ENCODE measurements around the gene METTL16. TPM values are rescaled to one million over a fixed set of nuclear protein-coding genes. Genes with fewer than 3 reads are reported as not detected.

The METTL16 gene
- polyA plus RNA-seq, 1 experiment: 16.9 TPM

DNA sequence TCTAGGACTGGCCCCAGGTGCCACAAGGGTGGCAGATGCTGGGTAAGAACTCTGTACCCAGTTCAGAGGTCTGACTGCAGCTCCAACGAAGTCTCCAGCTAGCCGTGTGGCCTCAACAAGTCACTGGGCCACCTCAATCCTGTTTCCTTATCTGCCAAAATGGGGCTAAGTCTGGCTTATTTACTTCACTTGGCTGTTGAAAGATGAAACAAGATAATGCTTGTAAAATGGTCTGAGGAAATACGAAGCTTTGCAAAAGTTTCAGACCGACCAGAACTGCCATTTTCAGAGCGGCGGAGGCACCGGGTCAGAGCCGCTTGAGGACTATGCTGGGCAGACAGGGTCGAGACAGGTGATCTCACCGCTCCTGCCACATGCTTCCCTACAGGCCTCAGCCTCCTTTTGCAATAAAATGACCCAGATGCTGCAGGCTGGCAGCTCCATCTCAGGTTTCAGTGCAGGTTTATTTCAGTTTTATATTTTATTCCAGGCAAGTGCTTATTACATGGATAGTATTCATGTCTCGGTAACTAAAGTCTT lies 128.0 kb downstream of the METTL16 start:
- Histone ChIP-seq H3K27me3 (ENCODE audit: control insufficient read depth, insufficient read depth, low read length) (no peaks in the 10 kb centered on the region), H3K27ac (ENCODE audit: low read depth, low read length) (no peak overlapping the region), H3K4me3 (ENCODE audit: low read depth, low read length) (no peak overlapping the region), H3K9me3 (ENCODE audit: control insufficient read depth, insufficient read depth, low read length) (no peaks in the 10 kb centered on the region; the same call in 1 of the 2 replicates)
- CTCF ChIA-PET: interaction anchor here (0.9 to 5.8 kb wide), 11 partner anchors 9 to 324 kb away, joined by 3 to 320 read pairs (median 7); partner anchors contain the start of genes SGSM2 and TSR1
- POLR2A ChIA-PET: interaction anchor here (2.5 to 2.9 kb wide), 2 partner anchors 9 to 32 kb away, joined by 18 to 31 read pairs; no protein-coding TSS in a partner anchor
- TF ChIP-seq, protein P1, sequence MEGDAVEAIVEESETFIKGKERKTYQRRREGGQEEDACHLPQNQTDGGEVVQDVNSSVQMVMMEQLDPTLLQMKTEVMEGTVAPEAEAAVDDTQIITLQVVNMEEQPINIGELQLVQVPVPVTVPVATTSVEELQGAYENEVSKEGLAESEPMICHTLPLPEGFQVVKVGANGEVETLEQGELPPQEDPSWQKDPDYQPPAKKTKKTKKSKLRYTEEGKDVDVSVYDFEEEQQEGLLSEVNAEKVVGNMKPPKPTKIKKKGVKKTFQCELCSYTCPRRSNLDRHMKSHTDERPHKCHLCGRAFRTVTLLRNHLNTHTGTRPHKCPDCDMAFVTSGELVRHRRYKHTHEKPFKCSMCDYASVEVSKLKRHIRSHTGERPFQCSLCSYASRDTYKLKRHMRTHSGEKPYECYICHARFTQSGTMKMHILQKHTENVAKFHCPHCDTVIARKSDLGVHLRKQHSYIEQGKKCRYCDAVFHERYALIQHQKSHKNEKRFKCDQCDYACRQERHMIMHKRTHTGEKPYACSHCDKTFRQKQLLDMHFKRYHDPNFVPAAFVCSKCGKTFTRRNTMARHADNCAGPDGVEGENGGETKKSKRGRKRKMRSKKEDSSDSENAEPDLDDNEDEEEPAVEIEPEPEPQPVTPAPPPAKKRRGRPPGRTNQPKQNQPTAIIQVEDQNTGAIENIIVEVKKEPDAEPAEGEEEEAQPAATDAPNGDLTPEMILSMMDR (IDR thresholded peaks at IDR 0.05; ENCODE audit: low read depth, low read length): no peak
- DNase-seq (ENCODE audit: low read depth, low spot score): no peak

DNA sequence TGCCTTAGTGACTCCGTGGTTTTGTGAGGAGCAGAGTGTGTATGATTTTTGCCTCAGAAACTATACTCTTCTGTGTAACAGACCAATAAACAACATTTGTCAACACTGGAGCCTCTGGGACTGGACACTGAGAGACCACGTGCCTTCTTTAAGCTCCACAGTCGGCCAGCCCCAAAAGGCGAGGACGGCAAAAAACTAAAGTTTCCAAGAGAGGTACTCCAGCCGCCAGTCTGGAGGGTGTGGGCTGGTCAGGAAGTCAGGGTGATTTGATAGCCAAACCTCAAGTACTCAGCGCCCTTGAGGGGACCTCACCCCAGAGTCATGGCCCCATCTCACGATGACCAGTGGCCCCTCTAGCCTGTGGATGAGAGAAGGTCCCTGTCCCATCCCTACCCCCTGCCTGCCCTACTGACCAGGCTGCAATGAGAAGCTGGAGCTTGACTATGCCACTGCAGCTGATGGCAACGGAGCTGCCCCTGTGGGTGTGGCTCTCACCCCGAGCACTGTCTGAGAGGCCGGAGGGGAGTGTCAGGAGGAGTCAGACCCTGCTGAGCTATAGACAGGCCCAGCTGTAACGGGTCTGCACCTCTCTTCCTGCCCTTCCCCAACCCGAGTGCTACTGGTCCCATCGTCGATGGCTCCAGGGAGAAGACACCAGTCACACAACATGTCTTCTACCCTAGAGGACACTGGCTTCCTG lies 130.6 kb downstream of the METTL16 start:
- ChIA-PET POLR2A (interaction anchor here (1.0 to 2.9 kb wide), 2 partner anchors 11 to 35 kb away, joined by 3 to 18 read pairs; no protein-coding TSS in a partner anchor), CTCF (interaction anchor here (0.6 to 5.8 kb wide), 10 partner anchors 8 to 123 kb away, joined by 3 to 320 read pairs (median 10); partner anchors contain the start of genes SGSM2 and TSR1)
- Histone ChIP-seq H3K27ac (ENCODE audit: low read depth, low read length) (no peak overlapping the region), H3K9me3 (ENCODE audit: control insufficient read depth, insufficient read depth, low read length) (no peaks in the 10 kb centered on the region), H3K27me3 (ENCODE audit: control insufficient read depth, insufficient read depth, low read length) (no peaks in the 10 kb centered on the region), H3K4me3 (ENCODE audit: low read depth, low read length) (no peak overlapping the region)
- no peak for DNase-seq (ENCODE audit: low read depth, low spot score)
- TF ChIP-seq, protein P1 (IDR thresholded peaks at IDR 0.05; ENCODE audit: low read depth, low read length): no peak

DNA sequence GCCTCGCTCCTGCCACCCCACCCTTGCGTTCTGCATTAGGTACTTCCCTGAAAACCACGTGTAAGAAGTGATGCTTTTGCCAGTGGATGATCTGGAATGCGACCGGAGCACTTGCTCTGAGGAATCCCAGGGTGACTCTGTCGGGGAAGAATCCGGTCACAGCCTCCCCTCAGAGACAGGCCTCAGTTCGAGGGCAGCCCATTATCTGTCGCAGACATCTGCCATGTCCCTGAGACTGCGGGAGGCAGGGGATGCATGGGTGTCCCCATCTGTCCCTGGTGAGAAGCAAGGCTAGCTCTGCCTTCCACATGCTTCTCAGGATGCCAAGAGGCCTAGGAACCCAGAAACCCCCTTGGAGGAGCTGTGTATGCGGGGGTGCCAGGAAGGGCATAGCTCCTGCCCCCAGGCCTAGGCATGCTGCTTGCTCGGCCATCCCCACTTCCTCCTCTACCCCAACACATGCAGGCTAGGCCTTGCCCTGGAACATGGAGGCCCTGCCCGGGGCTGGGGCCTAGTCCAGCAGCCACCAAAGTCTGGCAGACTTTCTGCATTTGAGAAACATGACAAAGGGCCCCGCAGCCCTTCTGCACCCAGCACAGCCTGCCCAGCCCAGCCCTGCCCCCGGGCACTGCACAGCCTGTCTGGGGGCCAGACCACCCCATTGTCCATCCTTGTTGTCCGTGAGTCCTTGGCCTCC lies 131.3 kb downstream of the METTL16 start:
- TF ChIP-seq, protein P1 (IDR thresholded peaks at IDR 0.05; ENCODE audit: low read depth, low read length): no peak
- no peak for DNase-seq (ENCODE audit: low read depth, low spot score)
- CTCF ChIA-PET: interaction anchor here (5.8 kb wide), 1 partner anchor 35 kb away, joined by 320 read pairs; no protein-coding TSS in a partner anchor
- POLR2A ChIA-PET: interaction anchor here (1.0 kb wide), 1 partner anchor 10 kb away, joined by 3 read pairs; no protein-coding TSS in a partner anchor
- no peak overlapping the region for H3K27ac ChIP-seq (ENCODE audit: low read depth, low read length)
- H3K27me3 ChIP-seq (ENCODE audit: control insufficient read depth, insufficient read depth, low read length): no peaks in the 10 kb centered on the region
- no peaks in the 10 kb centered on the region for H3K9me3 ChIP-seq (ENCODE audit: control insufficient read depth, insufficient read depth, low read length)
- H3K4me3 ChIP-seq (ENCODE audit: low read depth, low read length): no peak overlapping the region

DNA sequence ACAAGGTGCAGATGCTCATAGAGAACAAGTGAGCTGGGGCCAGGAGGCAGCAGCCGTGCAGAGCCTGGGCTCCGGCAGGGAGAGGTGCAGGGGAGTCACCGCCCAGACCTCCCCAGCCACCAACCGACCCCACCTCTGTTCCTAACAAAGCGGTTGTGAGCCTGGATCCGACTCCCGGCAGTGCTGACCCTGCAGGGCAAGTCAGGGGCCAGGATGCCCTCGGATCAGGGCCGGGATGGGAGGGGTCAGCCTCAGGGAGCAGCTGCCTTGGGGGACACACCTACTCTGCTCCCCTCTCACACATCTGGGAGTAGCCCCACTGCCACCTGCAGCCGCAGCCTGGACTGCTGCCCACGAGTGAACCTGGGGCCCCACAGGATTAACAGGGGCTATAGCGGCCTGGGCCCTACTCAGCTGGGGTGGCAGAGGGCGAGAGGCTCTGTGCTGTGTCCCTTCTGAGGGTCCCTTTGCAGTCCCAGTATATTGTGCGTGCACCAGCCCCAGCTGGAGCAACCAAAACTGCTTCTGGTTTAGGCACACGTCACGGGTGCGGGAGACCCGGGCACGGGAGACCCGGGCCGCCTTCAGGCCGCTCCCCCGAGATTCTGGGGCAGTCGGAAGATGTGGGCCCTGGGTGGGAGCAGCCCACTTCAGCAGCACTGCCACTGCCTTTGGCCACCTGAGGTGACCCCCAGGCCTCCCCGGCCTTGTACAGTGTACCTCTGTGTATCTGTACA lies 132.0 kb downstream of the METTL16 start:
- Histone ChIP-seq H3K9me3 (ENCODE audit: control insufficient read depth, insufficient read depth, low read length) (no peaks in the 10 kb centered on the region), H3K27ac (ENCODE audit: low read depth, low read length) (no peak overlapping the region), H3K27me3 (ENCODE audit: control insufficient read depth, insufficient read depth, low read length) (no peaks in the 10 kb centered on the region), H3K4me3 (ENCODE audit: low read depth, low read length) (no peak overlapping the region)
- DNase-seq (ENCODE audit: low read depth, low spot score): no peak
- ChIA-PET POLR2A (interaction anchor here (0.7 kb wide), 1 partner anchor 16 kb away, joined by 3 read pairs; no protein-coding TSS in a partner anchor), CTCF (interaction anchor here (0.9 to 5.8 kb wide), 2 partner anchors 35 to 37 kb away, joined by 4 to 320 read pairs; no protein-coding TSS in a partner anchor)
- TF ChIP-seq, protein P1 (IDR thresholded peaks at IDR 0.05; ENCODE audit: low read depth, low read length): no peak
